HG02943 (cell line): Measurements from ENCODE around the gene TBXAS1.
"Not testable (repeated sequence)": the region's sequence is repeated elsewhere in the genome, so short reads cannot be mapped to it uniquely, and the experiment has no call there.

ENCODE experiments used
- ATAC-seq: cut with Tn5 transposase; IDR thresholded peaks from one replicate; pipeline ENCODE4 v1.9.1; 2021; ENCODE audit warnings: mild to moderate bottlenecking, low read depth, moderate library complexity; ENCODE audit not compliant: unreplicated experiment

Gene TBXAS1

DNA sequence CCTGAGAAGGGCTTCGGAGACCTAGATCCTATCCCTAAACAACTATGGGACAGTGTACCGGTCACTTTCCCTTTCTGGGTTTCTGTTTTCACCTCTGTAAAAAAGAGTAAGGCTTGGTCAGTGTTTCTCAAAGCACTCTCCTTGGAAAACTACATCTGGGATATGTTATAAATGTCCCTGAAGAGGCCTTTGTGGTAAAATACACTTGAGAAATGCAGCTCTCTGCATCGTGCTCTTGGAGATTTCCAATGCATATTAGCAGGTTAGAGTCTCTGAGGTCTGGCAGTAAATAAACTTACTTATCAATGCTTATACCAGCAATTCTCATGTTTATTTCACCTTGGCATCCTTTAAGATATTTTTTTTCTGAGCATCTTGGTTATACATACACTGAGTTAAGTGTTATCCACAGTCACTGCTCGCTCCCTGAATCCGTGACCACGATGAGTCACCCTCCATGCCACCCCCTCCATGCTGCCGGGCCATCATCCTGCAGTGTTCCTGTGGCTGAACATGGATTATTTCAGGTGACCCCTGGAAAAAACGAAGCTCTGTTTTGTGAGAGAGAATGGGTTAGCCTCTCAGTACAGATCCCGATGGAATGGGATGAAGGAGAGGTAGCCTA lies 3.3 kb upstream of the TBXAS1 start:
- ATAC-seq: no peak

- no peak for ATAC-seq
These were observed 2.0 kb upstream of the TBXAS1 start for GRCh38 chr7:139827042-139827441.

GRCh38 chr7:139828446-139828845 lies 618 bp upstream of the TBXAS1 start:
- no peak for ATAC-seq

- no peak for ATAC-seq
These were observed 682 bp downstream of the TBXAS1 start for GRCh38 chr7:139829775-139830117.

- no peak for ATAC-seq
These were observed 1.2 kb downstream of the TBXAS1 start for GRCh38 chr7:139830292-139830691.

GRCh38 chr7:139830782-139831501 lies 1.9 kb downstream of the TBXAS1 start:
- peak; percentile 52 for ATAC-seq

DNA sequence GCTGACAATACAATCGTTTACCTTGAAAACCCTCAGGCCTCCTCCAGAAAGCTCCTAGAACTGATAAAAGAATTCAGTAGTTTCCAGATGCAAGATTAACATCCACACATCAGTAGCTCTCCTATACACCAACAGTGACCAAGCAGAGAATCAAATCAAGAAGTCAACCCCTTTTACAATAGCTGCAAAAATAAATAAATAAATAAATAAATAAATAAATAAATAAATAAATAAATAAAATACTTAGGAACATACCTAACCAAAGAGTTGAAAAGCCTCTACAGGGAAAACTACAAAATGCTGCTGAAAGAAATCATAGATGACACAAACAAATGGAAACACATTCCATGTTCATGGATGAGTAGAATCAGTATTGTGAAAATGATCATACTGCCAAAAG lies 6.8 kb downstream of the TBXAS1 start:
- ATAC-seq: not testable (repeated sequence)

- ATAC-seq: not testable (repeated sequence)
These were observed 8.2 kb downstream of the TBXAS1 start for GRCh38 chr7:139837291-139837690.

DNA sequence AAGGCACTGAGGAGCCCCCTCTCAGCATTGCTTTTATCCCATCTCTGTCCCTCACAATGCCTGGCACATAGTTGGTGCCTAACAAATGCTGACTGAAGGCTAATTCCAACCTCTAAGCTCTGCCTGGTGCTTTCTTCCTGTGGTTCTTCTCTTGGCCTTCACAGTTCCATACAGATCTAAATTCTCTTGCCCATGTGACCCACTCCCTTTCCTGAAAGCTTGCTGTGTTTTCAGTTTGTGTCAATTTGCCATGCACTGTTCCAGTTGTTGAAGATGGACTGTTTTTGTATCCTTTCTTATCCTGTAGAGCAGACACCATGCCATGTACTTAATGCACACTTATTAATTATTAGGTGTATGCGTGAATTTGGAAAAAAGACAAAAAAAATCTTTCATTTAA lies 9.2 kb downstream of the TBXAS1 start:
- ATAC-seq: no peak

DNA sequence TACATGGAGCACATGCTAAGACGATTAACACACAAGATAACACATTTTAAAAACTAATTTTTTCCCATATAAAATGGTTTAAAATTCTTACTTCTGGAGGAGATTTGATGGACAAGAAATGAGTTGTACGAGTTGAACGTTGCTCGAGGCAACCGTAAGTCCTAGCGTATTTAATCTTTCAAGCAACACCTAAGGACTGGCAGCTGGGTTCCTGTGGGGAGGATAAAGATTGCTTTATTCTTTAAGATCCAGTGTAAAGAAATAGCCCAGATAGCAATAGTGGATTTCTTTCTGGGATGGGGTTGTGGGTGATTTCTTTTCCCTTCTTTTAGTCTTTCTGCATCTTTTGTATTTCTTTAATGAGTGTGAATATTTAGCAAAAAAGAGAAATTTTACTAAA lies 9.8 kb downstream of the TBXAS1 start:
- no peak for ATAC-seq

DNA sequence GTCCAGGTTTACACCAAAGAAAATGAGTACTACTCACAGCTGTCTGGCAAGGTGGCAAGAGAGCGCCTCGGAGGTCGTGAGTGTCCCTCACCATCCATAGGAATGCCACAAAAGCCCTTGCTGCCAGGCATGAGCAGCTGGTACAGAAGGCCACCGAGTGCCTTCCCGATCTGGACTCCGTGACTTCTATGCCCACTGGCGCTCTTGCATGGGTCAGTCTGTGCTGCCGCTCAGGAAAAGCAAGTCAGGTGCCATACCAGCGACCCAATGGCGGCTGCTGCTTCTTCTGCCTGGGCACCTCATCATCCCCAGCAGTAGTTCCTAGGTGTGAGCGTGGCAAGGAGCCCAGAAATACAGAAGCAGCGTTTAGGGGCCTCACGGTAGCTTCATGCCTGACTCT lies 11.7 kb downstream of the TBXAS1 start:
- ATAC-seq: no peak

- ATAC-seq: peak; percentile 53
These were observed 13.5 kb downstream of the TBXAS1 start for GRCh38 chr7:139842401-139843210.

DNA sequence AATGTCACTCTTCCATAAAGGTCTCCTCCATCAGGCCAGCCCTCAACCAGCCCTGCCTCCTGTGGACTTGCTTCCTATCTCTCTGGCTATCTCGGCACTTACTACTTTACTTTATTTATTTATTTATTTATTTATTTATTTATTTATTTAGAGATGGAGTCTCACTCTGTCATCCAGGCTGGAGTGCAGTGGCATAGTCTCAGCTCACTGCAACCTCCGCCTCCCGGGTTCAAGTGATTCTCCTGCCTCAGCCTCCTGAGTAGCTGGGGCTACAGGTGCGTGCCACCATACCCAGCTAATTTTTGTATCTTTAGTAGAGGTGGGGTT lies 14.1 kb downstream of the TBXAS1 start:
- not testable (repeated sequence) for ATAC-seq

- ATAC-seq: no peak
These were observed 15.8 kb downstream of the TBXAS1 start for GRCh38 chr7:139844779-139845442.

DNA sequence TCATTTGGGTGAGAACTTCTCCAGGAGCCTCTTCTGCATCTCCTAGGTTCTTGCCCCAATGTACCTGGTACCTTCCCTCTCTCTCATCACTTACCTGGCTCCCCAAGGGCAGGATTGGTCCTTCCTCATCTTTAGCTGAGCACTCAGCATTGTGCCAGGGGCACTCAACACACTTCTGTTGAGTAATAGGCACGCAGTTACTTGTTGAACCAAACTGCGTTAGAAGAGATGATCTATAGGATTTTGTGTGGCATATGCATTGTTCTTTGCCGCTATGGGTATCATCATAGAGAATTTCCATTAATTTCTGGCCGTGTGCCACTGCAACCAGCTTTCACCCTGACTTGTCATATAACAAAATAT lies 16.4 kb downstream of the TBXAS1 start:
- ATAC-seq: no peak

- ATAC-seq: no peak
These were observed 17.2 kb downstream of the TBXAS1 start for GRCh38 chr7:139846297-139846696.

- ATAC-seq: no peak
These were observed 19.2 kb downstream of the TBXAS1 start for GRCh38 chr7:139848274-139848673.

DNA sequence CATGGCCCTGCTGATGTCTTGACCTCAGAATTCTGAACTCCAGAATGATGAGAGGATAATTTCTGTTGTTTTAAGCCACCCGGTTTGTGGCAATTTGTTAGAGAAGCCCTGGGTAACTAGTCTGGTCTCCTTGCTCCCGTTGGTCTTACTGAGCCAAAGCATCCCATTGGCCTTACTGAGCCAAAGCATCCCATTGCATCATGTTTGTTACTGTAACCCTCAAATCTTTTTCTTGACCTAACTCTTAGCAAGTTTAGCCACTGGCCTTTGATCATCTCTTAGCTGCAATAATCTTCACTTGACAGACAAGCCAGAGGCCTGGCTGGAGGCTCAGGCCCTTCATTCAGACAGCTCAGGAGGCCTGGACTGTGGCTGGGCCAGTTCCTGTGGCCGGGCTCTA lies 21.8 kb downstream of the TBXAS1 start:
- no peak for ATAC-seq

- ATAC-seq: no peak
These were observed 22.9 kb downstream of the TBXAS1 start for GRCh38 chr7:139851770-139852481.

GRCh38 chr7:139852482-139852845 lies 23.4 kb downstream of the TBXAS1 start:
- no peak for ATAC-seq
